HL-60 (cell line): Measurements from ENCODE around the gene FAM107B.
"Not testable (repeated sequence)": the region's sequence is repeated elsewhere in the genome, so short reads cannot be mapped to it uniquely, and the experiment has no call there.

Experiments
- CTCF ChIP-seq: IDR thresholded peaks from one replicate; pipeline ENCODE4 v1.5.1; 2011; ENCODE audit warnings: low read length, control low read depth, inconsistent platforms; ENCODE audit not compliant: insufficient read depth
- GABPA ChIP-seq: IDR thresholded peaks from 2 replicates; pipeline ENCODE4 v1.6.1; 2012; ENCODE audit warnings: low read depth
- POLR2AphosphoS5 ChIP-seq: IDR thresholded peaks from 2 replicates; pipeline ENCODE4 v1.6.1; 2012; ENCODE audit warnings: low read depth
- SPI1 ChIP-seq: IDR thresholded peaks from 2 replicates; pipeline ENCODE4 v1.6.1; 2012; ENCODE audit warnings: low read depth, mild to moderate bottlenecking, borderline replicate concordance
- TF ChIP-seq, protein P1 (sequence below): IDR thresholded peaks from 2 replicates; pipeline ENCODE4 v1.6.1; 2012; ENCODE audit warnings: low read depth; ENCODE audit not compliant: insufficient replicate concordance

DNA sequence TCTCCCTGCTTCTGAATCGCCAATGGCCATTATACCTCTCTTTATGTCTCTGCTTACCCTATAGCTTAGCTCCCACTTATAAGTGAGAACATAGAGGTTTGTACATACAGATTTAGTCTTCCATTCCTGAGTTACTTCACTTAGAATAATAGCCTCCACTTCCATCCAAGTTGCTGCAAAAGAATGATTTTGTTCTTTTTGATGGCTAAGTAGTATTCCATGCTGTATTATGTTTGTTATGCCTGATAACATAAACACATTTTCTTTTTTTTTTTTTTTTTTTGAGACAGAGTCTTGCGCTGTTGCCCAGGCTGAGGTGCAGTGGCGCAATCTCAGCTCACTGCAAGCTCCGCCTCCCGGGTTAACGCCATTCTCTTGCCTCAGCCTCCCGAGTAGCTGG, 42.0 kb upstream of the FAM107B start:
- not testable (repeated sequence) for TF ChIP-seq CTCF, POLR2AphosphoS5, GABPA, SPI1
- TF ChIP-seq, protein P1, sequence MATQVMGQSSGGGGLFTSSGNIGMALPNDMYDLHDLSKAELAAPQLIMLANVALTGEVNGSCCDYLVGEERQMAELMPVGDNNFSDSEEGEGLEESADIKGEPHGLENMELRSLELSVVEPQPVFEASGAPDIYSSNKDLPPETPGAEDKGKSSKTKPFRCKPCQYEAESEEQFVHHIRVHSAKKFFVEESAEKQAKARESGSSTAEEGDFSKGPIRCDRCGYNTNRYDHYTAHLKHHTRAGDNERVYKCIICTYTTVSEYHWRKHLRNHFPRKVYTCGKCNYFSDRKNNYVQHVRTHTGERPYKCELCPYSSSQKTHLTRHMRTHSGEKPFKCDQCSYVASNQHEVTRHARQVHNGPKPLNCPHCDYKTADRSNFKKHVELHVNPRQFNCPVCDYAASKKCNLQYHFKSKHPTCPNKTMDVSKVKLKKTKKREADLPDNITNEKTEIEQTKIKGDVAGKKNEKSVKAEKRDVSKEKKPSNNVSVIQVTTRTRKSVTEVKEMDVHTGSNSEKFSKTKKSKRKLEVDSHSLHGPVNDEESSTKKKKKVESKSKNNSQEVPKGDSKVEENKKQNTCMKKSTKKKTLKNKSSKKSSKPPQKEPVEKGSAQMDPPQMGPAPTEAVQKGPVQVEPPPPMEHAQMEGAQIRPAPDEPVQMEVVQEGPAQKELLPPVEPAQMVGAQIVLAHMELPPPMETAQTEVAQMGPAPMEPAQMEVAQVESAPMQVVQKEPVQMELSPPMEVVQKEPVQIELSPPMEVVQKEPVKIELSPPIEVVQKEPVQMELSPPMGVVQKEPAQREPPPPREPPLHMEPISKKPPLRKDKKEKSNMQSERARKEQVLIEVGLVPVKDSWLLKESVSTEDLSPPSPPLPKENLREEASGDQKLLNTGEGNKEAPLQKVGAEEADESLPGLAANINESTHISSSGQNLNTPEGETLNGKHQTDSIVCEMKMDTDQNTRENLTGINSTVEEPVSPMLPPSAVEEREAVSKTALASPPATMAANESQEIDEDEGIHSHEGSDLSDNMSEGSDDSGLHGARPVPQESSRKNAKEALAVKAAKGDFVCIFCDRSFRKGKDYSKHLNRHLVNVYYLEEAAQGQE = not testable (repeated sequence)
